Ovary (tissue), 3 donors: ENCODE data around the gene GAP43.

Experiments
- CTCF ChIP-seq, 3 donors: fragments of 450-650 bp in 2 of 3; fragments of 200-600 bp in 1 of 3; IDR thresholded peaks; one replicate each; pipeline versions ENCODE4 v1.5.1 to v1.8.0; 2016 to 2022; ENCODE audit warnings: antibody characterized with exemption in 3 of 3, mild to moderate bottlenecking in 1 of 3
- POLR2A ChIP-seq: fragments of 450-650 bp; IDR thresholded peaks from one replicate; pipeline ENCODE4 v1.6.1; 2017; ENCODE audit warnings: antibody characterized with exemption, mild to moderate bottlenecking, moderate library complexity
- donor health status: DM: no; HTN: no; CAD: no.

- TF ChIP-seq CTCF (IDR thresholded peaks at IDR 0.05) = no peak
- no peak for TF ChIP-seq POLR2A
Measured at GRCh38 chr3:115685097-115685496, 61.8 kb downstream of the GAP43 start.
